ENCODE data around the gene CALML3. TPM values are rescaled to one million over a fixed set of nuclear protein-coding genes. Genes with fewer than 3 reads are reported as not detected.

The CALML3 gene
- total and polyA plus RNA-seq, 2 of the 13 experiments (the other 11 are each of a cell fraction or from before 2014, with no cell fraction given) = not detected

DNA sequence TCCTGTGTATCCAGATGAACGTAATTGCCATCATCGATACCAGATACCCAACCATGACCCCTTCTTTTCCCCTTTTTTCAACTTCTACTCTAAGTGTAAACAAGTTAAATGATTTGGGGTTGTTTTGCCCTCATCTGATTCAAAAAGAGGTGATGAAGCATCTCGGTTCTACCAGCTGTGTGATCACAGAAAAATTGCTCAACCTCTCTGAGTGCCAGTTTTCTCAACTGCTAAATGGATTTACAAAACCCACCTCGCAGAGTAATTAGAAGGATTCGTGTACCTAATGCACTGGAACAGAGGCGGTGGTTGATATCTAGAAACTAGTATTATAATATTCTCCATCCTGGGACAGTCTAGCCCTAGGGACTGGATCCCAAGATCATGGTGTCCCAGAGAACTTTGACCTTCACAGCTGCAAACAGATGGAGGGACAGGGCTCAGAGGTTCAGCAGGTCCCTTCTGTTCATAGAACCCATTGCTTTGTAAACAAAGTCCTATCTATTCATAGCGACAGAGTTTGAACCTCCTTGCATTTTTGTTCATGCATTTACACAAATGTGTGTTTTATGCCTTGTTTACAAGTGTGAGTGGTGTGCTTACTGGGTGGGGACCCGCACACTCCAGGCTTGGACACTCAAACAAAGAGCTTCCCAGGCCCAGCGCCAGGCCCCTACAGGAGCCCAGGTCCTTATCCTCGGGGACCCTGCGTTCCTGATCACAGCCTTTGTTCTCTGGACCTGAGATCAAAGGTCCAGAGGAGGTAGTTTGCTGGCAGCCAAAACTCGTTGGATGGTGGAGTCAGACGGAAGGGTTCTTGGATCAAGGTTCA, 46.4 kb downstream of the CALML3 start (continued):
- peak; percentile 61 for TF ChIP-seq TBX2 (CRISPR knock-in tag; IDR thresholded peaks at IDR 0.05; ENCODE audit: borderline replicate concordance)
- TF ChIP-seq MEF2D (CRISPR knock-in tag; IDR thresholded peaks at IDR 0.05) = peak; percentile 43; the same call in 1 of the 2 replicates
- TF ChIP-seq, protein P1, sequence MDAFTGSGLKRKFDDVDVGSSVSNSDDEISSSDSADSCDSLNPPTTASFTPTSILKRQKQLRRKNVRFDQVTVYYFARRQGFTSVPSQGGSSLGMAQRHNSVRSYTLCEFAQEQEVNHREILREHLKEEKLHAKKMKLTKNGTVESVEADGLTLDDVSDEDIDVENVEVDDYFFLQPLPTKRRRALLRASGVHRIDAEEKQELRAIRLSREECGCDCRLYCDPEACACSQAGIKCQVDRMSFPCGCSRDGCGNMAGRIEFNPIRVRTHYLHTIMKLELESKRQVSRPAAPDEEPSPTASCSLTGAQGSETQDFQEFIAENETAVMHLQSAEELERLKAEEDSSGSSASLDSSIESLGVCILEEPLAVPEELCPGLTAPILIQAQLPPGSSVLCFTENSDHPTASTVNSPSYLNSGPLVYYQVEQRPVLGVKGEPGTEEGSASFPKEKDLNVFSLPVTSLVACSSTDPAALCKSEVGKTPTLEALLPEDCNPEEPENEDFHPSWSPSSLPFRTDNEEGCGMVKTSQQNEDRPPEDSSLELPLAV (CRISPR knock-in tag; conservative IDR thresholded peaks at IDR 0.05; ENCODE audit: low read depth) = no peak
- TF ChIP-seq ZNF235 (CRISPR knock-in tag; IDR thresholded peaks at IDR 0.05; ENCODE audit: borderline replicate concordance) = no peak
- TF ChIP-seq ZNF768 (CRISPR knock-in tag; IDR thresholded peaks at IDR 0.05) = peak; percentile 67; the same call in 1 of the 2 replicates
- TF ChIP-seq, protein P2, sequence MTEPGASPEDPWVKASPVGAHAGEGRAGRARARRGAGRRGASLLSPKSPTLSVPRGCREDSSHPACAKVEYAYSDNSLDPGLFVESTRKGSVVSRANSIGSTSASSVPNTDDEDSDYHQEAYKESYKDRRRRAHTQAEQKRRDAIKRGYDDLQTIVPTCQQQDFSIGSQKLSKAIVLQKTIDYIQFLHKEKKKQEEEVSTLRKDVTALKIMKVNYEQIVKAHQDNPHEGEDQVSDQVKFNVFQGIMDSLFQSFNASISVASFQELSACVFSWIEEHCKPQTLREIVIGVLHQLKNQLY (CRISPR knock-in tag; IDR thresholded peaks at IDR 0.05) = peak; percentile 51; the same call in 1 of the 2 replicates
- TF ChIP-seq ZBTB7B (CRISPR knock-in tag; IDR thresholded peaks at IDR 0.05) = peak; percentile 81; the same call in 1 of the 2 replicates
- TF ChIP-seq ARNTL (CRISPR knock-in tag; IDR thresholded peaks at IDR 0.05) = no peak
- TF ChIP-seq, protein P3, sequence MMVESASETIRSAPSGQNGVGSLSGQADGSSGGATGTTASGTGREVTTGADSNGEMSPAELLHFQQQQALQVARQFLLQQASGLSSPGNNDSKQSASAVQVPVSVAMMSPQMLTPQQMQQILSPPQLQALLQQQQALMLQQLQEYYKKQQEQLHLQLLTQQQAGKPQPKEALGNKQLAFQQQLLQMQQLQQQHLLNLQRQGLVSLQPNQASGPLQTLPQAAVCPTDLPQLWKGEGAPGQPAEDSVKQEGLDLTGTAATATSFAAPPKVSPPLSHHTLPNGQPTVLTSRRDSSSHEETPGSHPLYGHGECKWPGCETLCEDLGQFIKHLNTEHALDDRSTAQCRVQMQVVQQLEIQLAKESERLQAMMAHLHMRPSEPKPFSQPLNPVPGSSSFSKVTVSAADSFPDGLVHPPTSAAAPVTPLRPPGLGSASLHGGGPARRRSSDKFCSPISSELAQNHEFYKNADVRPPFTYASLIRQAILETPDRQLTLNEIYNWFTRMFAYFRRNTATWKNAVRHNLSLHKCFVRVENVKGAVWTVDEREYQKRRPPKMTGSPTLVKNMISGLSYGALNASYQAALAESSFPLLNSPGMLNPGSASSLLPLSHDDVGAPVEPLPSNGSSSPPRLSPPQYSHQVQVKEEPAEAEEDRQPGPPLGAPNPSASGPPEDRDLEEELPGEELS (CRISPR knock-in tag; IDR thresholded peaks at IDR 0.05) = peak; percentile 66; the same call in 1 of the 2 replicates
- TF ChIP-seq JARID2 (CRISPR knock-in tag; IDR thresholded peaks at IDR 0.05; ENCODE audit: insufficient replicate concordance) = no peak
- no peak for TF ChIP-seq MTF1 (CRISPR knock-in tag; IDR thresholded peaks at IDR 0.05)
- TF ChIP-seq, protein P4, sequence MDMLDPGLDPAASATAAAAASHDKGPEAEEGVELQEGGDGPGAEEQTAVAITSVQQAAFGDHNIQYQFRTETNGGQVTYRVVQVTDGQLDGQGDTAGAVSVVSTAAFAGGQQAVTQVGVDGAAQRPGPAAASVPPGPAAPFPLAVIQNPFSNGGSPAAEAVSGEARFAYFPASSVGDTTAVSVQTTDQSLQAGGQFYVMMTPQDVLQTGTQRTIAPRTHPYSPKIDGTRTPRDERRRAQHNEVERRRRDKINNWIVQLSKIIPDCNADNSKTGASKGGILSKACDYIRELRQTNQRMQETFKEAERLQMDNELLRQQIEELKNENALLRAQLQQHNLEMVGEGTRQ (IDR thresholded peaks at IDR 0.05; ENCODE audit: low read depth, low read length) = no peak
- TF ChIP-seq, protein P4 (CRISPR knock-in tag; IDR thresholded peaks at IDR 0.05; ENCODE audit: borderline replicate concordance) = no peak
- TF ChIP-seq YEATS4 (CRISPR knock-in tag; IDR thresholded peaks at IDR 0.05; ENCODE audit: borderline replicate concordance) = peak; percentile 31; the same call in 1 of the 2 replicates
- peak; percentile 88 for TF ChIP-seq FOXA3 (CRISPR knock-in tag; IDR thresholded peaks at IDR 0.05)
- peak; percentile 51; the same call in 1 of the 2 replicates for TF ChIP-seq NFIC (IDR thresholded peaks at IDR 0.05; ENCODE audit: low read length)
- no peak for TF ChIP-seq AGO1 (IDR thresholded peaks at IDR 0.05; ENCODE audit: low read depth, low read length, poor library complexity, severe bottlenecking)
- no peak for TF ChIP-seq HMGA1 (CRISPR knock-in tag; conservative IDR thresholded peaks at IDR 0.05)
- TF ChIP-seq GABPA (IDR thresholded peaks at IDR 0.05; ENCODE audit: low read depth, low read length) = no peak
- peak; percentile 36; the same call in 1 of the 2 replicates for TF ChIP-seq GABPA (CRISPR knock-in tag; IDR thresholded peaks at IDR 0.05; ENCODE audit: low read depth)
- no peak for TF ChIP-seq MAFG (CRISPR knock-in tag; IDR thresholded peaks at IDR 0.05)
- TF ChIP-seq POLR2A (IDR thresholded peaks at IDR 0.05; ENCODE audit: insufficient read depth in 1 of 2, low read depth in 2 of 2, low read length in 2 of 2) = no peak
- TF ChIP-seq KAT8 (CRISPR knock-in tag; IDR thresholded peaks at IDR 0.05) = peak; percentile 40; the same call in 1 of the 2 replicates
- TF ChIP-seq, protein P5, sequence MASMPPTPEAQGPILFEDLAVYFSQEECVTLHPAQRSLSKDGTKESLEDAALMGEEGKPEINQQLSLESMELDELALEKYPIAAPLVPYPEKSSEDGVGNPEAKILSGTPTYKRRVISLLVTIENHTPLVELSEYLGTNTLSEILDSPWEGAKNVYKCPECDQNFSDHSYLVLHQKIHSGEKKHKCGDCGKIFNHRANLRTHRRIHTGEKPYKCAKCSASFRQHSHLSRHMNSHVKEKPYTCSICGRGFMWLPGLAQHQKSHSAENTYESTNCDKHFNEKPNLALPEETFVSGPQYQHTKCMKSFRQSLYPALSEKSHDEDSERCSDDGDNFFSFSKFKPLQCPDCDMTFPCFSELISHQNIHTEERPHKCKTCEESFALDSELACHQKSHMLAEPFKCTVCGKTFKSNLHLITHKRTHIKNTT (CRISPR knock-in tag; IDR thresholded peaks at IDR 0.05) = no peak

All from HepG2 (cell line).